ENCODE data around the gene GEMIN5.

- TF ChIP-seq CTCF (conservative IDR thresholded peaks at IDR 0.05; ENCODE audit: low read depth, low read length) (no peak), EZH2 (IDR thresholded peaks at IDR 0.05; ENCODE audit: borderline replicate concordance, low read depth, low read length, poor library complexity, severe bottlenecking) (no peak)
Measured at GRCh38 chr5:154901913-154902312, 36.1 kb downstream of the GEMIN5 start.
